NCI-H2029 treated with DMSO at 0.1 percent for 48 hours (cell line): ENCODE results near the gene AFAP1.

Experiments
- DNase-seq: peaks from one replicate; lab custom pipeline; 2025; lab: John Stamatoyannopoulos, UW

AFAP1 gene

DNA sequence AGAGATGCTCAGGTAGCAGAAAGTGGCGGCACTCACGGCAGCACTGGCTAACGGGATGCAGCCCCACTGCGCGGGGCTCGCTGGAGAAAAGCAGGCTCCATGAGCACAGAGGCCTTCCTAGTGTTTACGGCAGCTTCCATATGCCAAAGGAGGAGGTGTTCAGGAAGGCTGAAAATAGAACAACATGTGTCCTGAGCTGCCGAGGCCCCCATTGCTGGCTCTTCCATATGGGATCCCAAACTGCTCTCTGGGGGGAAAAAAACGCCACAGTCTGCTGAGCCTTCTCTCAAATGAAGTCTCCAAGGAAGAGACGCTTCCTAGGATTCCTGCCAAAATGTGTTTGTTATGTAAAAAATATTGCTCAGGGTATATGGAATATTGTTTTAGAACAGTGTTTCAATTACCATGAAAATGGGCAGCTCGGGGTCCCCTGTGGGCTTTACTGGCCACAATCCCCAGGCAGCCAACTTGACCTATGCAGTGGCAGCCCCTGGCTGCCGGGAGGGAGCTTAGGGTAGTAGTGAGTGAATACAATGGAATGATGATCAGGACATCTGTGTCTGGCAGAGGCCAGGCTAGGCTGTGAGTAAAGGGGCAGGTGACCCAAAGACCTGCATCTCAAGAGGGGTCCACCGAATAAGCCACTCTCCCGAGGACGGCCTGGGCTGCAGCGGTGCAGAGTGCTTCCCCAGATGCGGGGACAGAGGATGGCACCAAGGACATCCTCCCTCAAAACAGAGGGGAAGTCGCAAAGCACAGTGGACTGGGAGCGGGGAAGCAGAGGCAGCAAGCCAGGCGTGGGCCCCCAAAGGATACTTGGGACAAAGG lies 170.1 kb downstream of the AFAP1 start:
- DNase-seq = no peak

DNA sequence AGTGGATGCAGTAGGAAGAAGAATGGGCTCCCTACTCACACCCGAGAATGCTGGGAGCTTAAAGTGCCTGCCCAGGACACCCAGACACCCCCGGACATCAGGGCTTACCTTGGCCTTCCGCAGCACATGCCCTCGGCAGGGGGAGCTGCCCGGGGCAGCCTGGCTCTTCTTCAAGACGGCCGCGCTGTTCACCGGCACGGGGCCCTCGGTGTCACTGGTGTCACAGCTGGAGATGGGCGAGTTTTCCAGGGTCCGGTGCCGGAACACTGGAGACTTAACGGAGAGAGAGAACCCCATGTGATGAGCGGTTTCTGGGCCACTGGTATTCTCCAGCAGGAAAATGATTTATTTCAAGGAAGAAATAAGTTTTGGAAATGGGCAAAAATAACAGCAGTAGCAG lies 170.9 kb downstream of the AFAP1 start:
- DNase-seq = no peak

DNA sequence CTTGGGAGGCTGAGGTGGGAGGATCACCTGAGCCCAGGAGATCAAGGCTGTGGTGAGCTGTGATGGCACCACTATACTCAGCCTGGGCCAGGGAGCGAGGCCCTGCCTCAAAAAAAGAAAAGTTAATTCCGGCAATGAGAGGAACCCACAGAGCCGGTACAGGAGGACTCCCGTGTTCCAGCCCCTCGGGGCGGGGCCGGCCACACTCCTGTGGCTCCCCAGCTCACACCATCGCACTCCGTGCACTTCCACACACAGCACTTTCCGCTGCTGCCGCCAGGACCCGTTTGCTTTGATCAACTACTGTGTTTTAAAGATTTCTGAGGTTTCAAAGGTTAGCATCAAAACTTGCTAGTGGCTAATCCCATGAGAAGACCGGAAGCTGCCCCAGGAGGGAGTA lies 171.7 kb downstream of the AFAP1 start:
- DNase-seq = no peak

DNA sequence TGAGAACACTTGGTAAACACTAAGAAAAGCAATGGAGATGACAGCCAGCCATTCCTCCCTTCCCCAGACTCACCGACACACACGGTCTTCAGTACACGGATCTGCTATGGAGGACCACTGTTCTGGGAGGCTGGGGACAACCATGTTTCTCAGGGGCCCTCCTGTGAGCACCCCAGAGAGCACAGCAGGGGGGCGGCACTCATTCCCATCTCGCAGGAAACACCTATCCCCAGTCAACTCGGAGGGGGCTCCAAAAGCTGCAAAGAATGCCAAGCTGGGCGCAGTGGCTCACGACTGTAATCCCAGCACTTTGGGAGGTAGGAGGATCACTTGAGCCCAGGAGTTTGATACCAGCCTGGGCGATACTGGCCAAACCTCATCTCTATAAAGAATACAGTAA lies 172.1 kb downstream of the AFAP1 start:
- no peak for DNase-seq

DNA sequence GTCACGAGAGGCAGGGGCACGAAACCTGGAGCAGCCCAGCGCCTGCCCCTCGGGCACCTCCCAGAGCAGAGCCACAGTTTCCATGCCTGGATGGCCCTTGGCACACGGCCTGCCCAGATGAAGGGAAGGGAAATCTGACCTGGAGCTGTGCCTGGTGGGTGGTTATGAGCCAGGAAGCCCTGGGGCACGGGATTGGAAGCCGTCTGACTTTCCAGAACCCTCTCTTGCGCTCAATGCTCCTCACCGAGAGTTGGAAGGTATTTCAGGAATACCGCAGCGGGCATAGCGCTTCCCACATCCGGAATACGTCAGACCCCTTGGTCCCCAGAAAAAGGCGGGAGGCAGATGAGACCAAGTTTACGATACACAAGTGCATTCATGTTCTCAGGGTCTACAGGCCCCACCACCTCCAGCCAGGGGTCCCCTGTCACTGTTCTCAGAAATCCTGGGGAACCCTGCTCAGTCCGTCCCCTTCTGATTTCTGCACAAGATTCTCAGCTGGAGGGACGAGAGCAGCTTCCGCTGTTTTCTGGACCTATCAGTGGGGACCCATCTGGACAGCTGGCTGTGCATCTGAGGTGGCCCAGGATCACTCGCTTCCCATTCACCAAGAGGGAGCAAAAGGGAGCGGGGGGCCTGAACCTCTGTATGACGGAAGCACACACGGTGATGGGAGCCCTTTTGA lies 172.9 kb downstream of the AFAP1 start:
- DNase-seq = peak; percentile 19

DNA sequence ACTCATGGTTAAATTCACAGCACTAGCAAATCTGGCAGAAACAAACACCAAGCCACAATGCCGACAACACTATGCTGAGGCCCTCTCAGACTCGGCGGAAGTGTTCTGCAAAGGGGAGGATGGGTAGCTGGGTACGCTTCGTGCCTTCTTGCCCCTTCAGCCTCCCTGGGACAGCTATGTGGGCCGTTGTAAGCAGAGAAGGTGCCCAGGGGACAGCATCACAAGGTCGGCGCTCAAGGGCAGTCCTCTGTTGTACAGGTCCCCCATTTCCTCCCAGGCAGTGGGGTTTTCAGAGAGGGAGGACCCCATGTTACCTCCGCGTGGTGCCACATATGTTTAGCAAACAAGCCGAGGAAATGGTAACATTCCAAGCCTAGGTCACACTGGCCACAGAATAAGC lies 173.6 kb downstream of the AFAP1 start:
- no peak for DNase-seq

DNA sequence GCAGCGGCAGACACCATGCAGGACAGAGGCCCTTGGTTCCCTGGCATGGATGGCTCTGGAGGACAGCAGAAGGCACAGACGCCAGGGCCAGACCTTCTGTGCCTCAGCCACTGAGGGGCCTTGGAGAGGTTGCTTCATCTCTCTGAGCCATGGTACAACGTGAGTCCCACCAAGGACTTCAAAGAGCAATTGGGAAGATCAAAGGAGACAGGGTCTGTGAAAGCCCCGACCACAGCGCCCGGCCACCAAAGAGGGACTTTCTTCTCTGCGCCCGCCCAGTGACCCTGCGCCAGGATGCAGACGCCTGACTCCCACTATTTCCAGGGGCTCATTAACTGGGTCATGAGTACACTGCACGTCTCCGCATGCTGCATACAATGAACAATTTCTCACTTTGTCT lies 174.0 kb downstream of the AFAP1 start:
- DNase-seq = no peak

DNA sequence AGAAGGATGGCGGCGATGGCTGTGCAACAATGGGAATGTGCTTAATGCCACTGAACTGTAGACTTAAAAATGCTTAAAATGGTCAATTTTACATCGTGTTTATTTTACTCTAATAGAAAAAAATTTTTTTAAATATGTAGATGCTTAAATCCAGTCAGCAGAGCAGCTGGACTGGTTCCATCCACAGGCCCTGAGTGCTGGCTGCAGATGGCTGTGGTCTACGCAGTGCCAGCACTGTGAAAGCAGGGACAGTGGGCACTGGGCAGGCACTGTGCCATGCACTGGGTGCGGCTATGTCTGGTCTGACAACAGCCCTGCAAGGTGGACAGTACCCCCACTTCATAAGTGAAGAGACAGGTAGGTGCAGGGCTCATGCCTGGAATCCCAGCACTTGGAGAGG lies 175.2 kb downstream of the AFAP1 start:
- DNase-seq = no peak

DNA sequence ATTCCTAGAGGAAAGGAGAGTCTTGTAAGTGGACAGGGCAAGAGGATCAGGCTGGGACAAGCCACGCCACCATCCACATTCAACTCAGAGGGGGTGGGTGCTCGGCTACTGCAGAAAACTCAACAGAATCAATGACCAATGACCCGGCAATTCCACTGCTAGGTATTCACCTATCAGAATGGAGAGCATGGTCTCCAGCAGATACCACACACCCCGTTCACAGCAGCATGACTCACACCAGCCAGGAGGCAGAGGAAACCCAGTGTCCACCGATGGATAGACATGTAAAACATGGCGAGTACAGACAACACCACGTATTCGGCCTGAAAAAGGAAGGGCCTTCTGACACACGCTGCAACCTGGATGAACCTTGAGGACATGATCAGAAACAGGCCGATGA lies 175.9 kb downstream of the AFAP1 start:
- no peak for DNase-seq

DNA sequence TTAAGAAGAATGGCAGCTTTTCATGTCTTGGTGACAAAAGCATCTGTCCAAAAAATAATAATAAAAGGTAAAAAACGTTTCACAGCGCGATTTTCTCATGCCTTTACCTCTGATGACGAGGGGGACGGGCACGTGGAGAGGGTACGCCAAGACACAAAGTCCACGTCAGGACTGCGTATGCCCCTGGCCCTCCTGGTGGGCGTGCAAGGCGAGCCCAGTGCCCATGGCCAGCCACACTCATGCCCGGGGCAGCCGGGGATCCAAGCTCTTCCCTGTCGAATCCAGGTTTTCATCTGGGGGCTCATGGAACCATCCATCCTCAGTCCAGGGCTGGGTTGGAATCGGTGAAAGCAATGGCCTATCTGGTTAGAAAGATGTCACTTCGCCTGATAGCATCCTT lies 176.6 kb downstream of the AFAP1 start:
- DNase-seq = no peak

DNA sequence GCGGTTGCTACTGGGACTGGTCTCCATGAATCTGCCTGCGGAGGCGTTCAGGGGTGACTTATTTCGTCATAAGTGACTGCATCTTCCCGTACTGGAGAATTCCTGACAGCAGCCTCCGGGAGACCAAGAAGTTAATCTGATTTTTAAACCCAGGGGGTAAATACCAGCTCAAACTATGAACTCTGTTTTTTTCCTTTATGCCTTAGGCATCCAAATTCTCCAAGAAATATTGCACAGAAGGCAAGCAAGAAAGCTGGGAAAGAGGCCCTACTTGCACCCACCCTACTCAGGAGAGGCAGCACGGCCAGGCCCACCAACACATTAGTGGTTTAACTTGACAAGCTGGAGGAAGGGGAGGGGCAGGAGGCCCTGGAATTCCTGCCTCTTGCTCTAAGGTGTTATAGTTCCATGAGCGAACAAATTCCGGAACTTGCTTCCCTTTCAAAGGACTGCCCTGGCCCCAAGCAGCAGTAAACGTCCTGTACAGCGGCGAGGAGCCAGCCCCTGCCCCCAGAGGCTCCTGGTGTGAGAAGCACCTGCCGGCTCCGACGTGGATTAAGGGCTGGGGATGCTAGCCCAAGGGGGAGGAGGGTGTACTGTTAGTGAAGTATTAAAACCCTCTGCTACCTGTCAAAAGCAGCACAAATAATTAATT lies 177.2 kb downstream of the AFAP1 start:
- DNase-seq = no peak

DNA sequence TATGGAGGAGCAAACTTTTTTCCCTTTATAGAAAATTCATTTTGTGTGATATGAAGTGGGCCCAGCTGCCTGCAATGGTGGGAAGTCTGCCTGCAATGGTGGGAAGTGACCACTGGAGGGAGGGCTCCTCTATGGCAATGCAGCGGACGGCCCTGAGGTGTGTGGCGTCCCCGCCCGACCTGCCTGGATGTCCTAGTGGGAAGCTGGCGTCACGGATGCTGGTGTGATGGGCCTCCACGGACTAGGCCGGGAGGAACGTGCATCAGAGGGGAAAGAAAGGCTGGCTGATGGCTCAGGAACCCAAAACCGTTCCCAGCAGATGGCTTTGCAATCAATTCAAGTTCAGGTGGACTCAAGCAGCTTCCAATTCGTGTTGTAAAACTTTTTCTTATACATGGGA lies 177.9 kb downstream of the AFAP1 start:
- no peak for DNase-seq

DNA sequence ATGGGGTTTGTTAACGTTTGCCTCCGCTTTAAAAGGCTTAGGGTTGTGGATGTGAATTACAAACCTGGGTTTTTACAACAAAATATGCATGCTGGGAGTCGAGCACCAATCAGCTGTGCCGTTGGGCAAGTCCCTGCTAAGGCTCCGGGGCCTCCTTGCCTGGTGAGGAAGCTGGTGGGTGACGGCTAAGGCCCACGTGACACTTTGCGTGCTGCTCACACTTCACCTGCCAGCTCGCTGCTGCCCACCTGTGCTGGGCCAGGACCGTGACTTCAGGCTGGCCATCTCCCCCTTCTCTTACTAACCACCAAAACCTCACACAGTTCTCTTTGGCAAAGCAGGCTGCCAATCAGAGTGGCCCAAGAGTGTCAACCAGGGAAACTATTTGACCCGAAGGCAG lies 178.3 kb downstream of the AFAP1 start:
- no peak for DNase-seq

DNA sequence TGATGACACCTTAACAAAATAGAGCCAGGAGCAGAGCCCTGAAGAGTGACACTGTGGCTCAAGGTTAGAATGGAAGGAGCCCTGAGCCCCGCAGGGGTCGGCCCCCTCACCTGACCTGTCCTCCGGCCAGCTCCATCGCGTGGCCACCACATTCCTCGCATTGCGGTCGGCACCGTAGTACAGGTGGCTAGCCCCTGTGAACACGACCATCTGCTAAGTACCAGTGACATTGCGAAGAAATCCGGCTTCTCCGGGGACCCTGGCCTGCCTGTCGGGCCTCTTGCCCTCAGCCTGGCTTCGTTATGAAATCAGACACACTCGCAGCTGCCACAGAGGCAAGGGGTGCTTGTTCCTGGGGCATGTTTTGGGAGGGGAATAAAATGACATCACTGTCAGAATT lies 179.0 kb downstream of the AFAP1 start:
- no peak for DNase-seq

DNA sequence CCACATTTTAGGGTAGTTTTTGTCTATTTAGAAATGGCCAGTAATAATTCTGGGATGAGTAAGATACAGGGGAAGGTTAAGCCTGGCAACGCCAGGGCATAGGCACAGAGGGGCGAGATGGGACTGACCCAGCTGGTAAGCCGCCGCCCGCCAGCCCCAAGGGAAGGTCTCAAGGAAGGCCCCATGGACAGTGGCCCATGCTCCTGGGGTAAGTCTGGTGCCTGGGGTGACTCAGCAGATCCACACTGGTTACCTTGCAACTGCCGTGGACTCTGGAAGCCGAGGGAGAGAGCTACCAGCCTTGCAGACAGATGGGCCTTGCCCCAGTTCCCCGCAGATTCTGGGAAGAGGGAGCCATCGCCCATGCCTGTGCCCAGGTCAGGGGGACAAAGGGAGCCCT lies 179.4 kb downstream of the AFAP1 start:
- no peak for DNase-seq

DNA sequence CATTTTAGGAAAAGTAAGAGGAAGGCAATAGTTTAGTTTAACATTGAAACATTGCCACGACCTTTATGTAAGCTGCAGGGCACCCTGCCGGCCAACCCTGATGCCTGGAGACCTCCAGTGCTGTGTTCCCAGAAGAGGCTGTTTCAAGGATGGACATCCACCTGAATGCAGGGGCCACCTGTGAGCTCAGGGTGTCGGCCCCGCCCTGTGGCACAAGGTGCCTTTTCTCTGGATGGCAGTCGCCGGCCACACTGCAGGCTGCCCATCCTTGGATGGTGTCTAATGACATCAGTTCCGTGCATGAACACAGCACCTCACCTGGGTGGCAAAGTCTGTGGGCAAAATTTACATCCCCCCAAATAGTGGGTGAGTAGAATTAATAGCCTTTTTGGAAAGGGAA lies 180.0 kb downstream of the AFAP1 start:
- DNase-seq = no peak

DNA sequence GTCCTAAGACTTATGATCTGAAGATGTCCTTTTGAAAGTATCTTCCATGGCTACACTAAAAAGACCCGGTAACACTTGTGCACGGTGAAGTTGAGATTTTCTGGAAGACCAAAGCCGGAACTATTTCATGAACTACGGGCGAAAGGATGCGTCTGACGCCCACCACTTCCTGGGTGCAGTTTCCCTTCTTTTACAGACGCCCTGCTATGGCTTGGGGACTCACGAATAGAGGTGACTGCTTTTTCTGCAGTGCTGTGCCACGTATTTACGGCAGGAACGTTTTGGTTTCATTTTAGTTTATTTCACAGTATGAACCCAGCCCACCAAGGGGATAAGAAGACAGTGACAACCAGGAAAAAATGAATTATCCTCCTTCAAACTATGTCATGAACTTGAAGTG lies 180.4 kb downstream of the AFAP1 start:
- no peak for DNase-seq

DNA sequence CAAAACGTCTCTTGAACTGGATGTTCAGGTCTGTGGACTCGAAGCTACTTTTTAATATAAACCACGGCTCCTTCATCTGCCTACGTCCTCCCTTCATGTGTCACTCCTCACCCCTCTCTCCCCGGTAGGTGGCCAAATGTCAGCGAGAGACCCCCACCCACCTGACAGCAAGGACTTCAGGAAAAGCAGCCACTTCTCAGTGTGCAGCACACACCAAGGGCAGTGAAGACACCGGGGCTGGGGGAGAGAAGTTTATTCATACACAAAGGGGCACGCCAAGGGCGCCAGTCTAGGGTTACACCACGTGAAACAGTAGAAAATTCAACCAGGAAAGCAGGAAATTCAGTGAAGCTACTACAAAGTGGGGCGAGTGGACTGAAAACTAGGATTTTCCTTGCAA lies 181.2 kb downstream of the AFAP1 start:
- DNase-seq = no peak

DNA sequence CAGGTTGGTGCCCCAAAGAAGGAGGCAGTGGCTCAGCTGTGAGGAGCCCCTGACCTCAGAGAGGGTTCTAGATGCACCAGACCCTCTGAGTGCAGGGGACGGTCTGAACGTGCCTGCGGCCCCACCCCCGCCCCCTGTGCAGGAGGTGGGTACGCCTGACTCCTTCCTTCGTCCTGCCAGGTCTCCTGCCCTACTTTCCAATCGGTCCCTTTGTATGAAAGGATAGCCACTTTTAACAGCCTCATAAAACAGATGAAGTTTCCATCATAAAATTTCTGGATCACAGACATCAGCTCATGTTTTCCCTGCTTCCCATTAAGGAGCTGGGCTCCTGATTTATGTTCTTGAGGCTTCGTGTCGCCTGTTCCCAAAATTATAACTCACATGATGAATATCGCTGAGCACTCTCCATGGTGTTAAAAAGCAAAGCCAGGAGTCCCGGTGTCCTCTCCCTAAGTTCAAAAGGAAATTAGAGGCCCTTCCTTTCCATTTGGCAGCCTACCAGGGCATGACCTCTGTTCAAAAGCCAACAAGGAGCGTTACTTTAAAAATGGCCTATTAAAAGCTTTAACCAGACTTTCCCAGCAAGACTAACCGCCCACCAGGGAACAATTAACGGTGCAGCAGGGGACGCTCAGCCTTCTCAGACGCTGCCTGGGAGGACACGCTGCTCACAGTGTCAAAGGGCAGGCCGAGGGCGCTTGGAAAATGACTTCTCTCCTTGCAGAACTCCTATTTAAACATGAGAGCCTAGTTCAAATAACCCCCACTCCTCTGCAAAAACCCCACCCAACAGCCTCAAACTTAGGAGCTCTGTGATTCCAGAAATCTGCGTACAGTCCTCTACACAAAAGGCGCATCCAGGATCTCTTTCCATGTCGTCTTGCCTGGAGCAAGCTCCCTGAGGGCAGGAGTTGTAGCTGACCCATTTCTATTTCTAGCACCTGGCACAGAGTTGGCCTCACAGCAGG lies 181.9 kb downstream of the AFAP1 start:
- DNase-seq = no peak

DNA sequence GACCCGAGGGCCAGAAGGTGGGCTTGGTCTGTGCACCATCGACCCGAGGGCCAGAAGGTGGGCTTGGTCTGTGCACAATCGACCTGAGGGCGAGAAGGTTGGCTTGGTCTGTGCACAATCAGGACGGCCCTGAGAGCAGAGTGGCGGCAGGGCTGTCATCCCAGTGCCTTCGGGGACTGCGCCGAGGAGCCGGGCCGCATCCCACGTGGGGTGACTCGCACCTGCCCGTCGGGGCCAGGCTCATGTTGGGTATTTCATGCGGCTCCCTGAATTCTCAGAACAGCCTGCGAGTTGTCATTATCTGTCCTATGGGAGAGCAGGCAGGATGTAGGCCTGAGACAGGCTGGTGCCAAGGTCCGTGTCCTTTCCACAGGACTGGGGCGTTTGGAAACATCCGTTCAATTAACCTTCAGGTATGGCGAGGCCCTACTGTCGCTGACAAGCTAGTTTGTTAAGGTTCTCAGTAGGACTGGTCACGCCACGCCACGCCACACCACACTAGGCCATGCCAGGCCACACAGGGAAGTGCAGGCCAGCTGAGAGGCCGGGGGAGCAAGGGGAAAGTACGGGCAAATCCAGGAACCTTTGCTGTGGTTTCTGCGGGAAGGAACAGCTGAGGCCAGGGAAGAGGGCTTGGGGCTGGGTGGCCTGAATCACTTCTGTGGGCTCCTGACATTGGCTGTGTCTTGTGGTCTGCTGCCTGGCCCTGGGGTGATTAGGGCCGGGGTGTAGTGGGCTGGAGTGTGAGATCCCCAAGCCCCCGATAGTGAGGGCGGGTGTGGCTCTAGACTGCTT lies 182.9 kb downstream of the AFAP1 start:
- no peak for DNase-seq

DNA sequence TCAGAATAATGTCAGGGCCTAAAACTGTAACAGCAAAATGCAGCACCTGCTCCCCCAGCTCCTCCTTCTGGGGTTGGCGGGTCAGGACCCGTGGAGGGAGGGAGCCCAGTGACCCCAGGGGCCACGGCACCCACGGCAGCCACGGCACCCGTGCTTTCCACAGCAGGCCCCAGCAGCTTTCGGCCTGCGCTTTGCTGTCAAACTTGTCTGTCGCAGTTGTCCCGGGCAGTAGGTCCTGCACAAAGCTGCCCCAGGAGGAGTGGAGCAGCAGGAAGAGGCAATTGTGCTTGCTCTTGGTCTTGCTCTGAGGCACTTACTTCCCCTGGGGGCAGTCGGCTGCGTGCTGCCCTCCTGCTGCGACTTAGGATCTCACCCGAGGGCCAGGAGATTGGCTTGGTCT lies 183.6 kb downstream of the AFAP1 start:
- DNase-seq = no peak
